CD4-positive, alpha-beta T cell treated with Interferon alpha-2 for 1 hour (primary cell): ENCODE measurements around the gene FANCC.

ENCODE experiments used
- DNase-seq, 2 donors: peaks; one replicate each; pipeline ENCODE4 v3.0.0-alpha.2; 2020 to 2022

FANCC gene

DNA sequence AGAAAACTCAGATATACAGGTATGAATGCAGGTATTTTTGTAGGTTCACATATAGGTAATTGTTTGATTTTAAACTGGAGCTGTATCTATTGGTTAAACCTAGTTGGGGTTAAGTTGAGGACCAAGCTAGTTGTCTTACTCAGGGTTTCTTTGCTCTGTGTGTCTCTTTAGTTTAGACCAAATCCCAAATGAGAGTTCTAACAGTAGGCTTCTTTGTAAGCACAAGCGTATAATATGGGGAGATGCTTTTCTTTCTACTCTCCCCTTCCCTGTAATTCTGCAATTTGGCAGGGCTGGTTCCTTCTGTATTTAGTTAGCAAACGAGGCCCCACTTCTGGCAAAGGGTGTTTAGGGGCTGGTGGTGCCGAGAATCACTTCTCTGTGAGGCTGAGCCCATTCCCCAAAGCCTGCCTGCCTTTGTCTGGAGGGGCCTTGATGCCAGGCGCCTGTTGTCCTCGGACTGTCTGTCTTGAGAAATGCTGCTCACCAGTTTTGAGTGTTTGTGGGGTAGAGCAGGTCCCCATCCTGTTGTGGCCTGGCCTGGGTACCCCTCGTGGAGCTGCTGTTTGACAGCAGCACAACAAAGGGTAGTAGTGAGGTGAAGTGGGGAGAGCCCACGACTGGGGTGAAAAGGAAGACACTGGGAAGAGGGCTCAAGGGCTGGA lies 259.3 kb downstream of the FANCC start:
- DNase-seq, result no peak

GRCh38 chr9:95057101-95057500 lies 260.4 kb downstream of the FANCC start:
- DNase-seq, result no peak

DNA sequence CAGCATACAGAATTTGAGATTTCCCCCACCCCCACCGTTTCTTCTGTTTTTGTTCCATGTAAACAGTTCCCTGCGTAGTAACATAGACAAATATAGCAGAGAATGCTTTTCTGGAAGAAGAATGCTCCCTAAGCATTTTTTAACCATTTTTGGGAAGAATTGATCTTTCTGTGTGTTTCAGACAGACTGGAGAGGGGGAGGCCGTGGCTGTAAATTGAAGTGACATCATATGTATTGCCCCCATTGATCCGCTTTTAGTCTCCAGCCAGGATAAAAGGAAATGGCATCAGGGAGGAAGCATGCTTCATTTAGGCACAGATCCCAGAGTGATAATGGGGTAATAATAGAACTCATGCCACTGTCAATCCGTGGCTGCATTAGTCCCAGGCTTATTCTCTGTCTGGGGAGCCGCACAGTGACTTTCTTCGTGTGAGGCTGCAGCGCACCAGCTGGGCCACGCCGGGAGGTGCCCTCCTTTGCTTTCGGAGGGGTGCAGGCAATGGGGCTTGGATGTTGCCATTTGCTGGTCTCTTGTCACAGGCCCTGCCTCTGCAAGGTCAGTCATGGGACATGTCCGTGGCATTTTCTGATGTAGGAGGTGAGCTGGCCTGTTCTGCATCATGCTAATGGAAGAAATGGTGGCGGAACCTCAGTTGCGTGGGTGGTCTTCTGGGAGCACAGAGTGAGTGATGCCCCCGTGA lies 261.5 kb downstream of the FANCC start:
- no peak for DNase-seq

DNA sequence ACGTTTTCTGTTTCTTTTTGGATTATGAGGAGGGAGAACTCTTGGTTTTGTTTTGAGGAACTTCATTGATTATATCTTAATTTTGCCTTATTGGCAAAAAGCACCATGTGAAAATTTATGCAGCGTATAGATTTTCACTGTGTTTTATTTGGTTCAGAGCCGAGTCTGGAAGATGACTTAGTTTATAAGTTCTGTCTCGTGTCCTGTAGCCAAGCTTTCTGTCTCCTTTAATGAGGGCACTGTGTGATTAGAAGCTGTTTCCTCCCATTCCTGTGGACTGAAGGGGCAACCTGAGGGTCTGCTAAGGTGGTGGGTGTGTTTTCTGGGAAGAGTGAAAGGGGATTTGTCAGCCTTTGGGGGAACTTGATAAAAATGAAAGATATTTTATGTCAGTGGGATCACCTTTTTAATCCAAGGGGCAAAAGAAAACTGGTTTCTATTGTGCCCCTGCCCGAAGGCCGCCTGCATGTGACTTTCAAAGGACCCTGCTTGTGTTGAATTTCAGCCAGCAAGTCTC lies 262.1 kb downstream of the FANCC start:
- DNase-seq, result no peak

DNA sequence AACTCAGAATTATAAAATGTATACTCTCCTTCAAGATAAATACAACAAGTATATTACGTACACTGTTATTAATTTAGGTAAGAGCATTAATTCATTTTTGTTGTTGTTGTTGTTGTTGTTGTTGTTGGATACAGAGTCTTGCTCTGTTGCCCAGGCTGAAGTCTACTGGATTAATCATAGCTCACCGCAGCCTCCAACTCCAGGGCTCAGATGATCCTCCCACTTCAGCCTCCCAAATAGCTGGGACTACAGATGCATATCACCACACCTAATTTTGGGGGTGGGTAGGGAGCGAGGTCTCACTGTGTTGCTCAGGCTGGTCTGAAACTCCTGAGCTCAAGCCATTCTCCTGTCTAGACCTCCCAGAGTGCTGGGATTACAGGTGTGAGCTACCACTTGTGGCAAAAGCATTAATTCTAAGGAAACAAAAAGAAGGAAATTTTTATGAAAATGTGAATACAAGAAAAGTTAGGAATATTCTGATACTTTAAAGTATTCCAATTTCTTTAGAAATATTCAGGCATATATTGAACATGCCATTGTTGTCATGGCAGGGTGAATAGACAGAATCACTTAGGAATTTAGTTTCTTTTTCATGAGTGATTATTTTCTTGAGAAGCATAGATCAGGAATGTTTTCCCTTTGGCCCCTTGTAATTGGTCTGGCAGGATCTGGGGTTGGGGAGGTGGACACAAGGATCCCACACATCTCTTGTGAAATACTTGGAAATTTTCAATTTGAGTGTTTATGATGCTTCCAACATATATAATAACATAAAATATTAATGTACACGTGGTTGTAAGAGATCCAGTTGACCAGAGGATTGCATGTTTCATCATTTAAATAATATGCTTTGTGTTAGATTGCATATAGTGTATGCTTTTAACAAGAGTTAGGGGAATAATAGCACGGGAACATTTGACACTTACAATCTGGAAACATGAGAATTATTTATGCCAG lies 263.6 kb downstream of the FANCC start:
- DNase-seq, result no peak

- DNase-seq, result no peak
Measured at GRCh38 chr9:95049761-95050160, 267.7 kb downstream of the FANCC start.
